MM.1S (cell line): ENCODE results near the gene BROX.
A peak's percentile ranks its signal among the peaks of the same experiment; 100 is the strongest.

Experiments
- DNase-seq: peaks from one replicate; pipeline ENCODE4 v3.0.0-alpha.2; 2015
- H2AFZ ChIP-seq: fragments of 300-600 bp; sonication (generic); 2 replicates; pipeline ENCODE4 v1.6.0; 2016; ENCODE audit warnings: antibody characterized with exemption, low read length
- H3F3A ChIP-seq: fragments of 300-600 bp; sonication (generic); 2 replicates; pipeline ENCODE4 v1.6.1; 2016; ENCODE audit warnings: mild to moderate bottlenecking, antibody characterized with exemption, low read length, moderate library complexity, mixed read lengths; ENCODE audit not compliant: insufficient read depth
- H3K27ac ChIP-seq: fragments of 300-600 bp; sonication (generic); 2 replicates; pipeline ENCODE4 v1.5.1; 2016; ENCODE audit warnings: mild to moderate bottlenecking, low read length
- H3K27me3 ChIP-seq: fragments of 300-600 bp; sonication (generic); replicated peaks from 2 replicates; pipeline ENCODE4 v1.6.0; 2016; ENCODE audit warnings: low read length; ENCODE audit not compliant: insufficient read depth
- H3K36me3 ChIP-seq: fragments of 300-600 bp; sonication (generic); replicated peaks from 2 replicates; pipeline ENCODE4 v1.6.1; 2016; ENCODE audit warnings: mild to moderate bottlenecking, low read length, mixed read lengths; ENCODE audit not compliant: insufficient read depth
- H3K4me1 ChIP-seq: fragments of 300-600 bp; sonication (generic); 2 replicates; pipeline ENCODE4 v1.6.1; 2016; ENCODE audit warnings: low read length, mixed read lengths
- H3K4me2 ChIP-seq: fragments of 300-600 bp; sonication (generic); 2 replicates; pipeline ENCODE4 v1.6.0; 2016; ENCODE audit warnings: low read depth, low read length
- H3K4me3 ChIP-seq: fragments of 300-600 bp; sonication (generic); 2 replicates; pipeline ENCODE4 v1.5.1; 2016; ENCODE audit warnings: low read length, mixed read lengths
- H3K79me2 ChIP-seq: fragments of 300-600 bp; sonication (generic); 2 replicates; pipeline ENCODE4 v1.6.1; 2016; ENCODE audit warnings: mixed run types, low read length, mixed read lengths
- H3K9ac ChIP-seq: fragments of 300-600 bp; sonication (generic); 2 replicates; pipeline ENCODE4 v1.6.1; 2016; ENCODE audit warnings: low read length, mixed read lengths
- H3K9me2 ChIP-seq: fragments of 300-600 bp; sonication (generic); replicated peaks from 2 replicates; pipeline ENCODE4 v1.6.1; 2016; ENCODE audit warnings: mild to moderate bottlenecking, low read length, mixed read lengths; ENCODE audit not compliant: insufficient read depth
- H3K9me3 ChIP-seq: fragments of 300-600 bp; sonication (generic); replicated peaks from 2 replicates; pipeline ENCODE4 v1.6.1; 2016; ENCODE audit warnings: mild to moderate bottlenecking, low read length, mixed read lengths; ENCODE audit not compliant: insufficient read depth
- H4K20me1 ChIP-seq: fragments of 300-600 bp; sonication (generic); 2 replicates; pipeline ENCODE4 v1.6.1; 2016; ENCODE audit warnings: mild to moderate bottlenecking, low read length, moderate library complexity, mixed read lengths; ENCODE audit not compliant: insufficient read depth
- CTCF ChIP-seq: fragments of 300-600 bp; sonication (generic); IDR thresholded peaks from 2 replicates; pipeline ENCODE4 v1.5.1; 2016; ENCODE audit warnings: antibody characterized with exemption, low read length, mixed read lengths
- EZH2 ChIP-seq: fragments of 300-600 bp; sonication (generic); optimal IDR thresholded peaks from 2 replicates; pipeline ENCODE3; 2017; ENCODE audit warnings: low read depth, mild to moderate bottlenecking, antibody characterized with exemption, low read length, mixed read lengths
- EZH2phosphoT487 ChIP-seq: fragments of 300-600 bp; sonication (generic); IDR thresholded peaks from 2 replicates; pipeline ENCODE4 v1.6.1; 2018; ENCODE audit warnings: antibody characterized with exemption, low read length

Gene BROX

GRCh38 chr1:222777463-222777862 is 65.1 kb downstream of the BROX start:
- Histone ChIP-seq H2AFZ (no peak overlapping the region), H3K4me3 (no peak overlapping the region), H3F3A (peaks cover 12% of the 10 kb centered on the region; the same call in 1 of the 2 replicates), H3K36me3 (no peaks in the 10 kb centered on the region), H3K79me2 (no peaks in the 10 kb centered on the region), H3K9me3 (no peaks in the 10 kb centered on the region), H3K9me2 (no peaks in the 10 kb centered on the region), H3K9ac (no peak overlapping the region), H3K27ac (no peak overlapping the region), H3K4me1 (peaks cover 4% of the 10 kb centered on the region), H3K4me2 (no peak overlapping the region), H3K27me3 (no peaks in the 10 kb centered on the region), H4K20me1 (no peaks in the 10 kb centered on the region)
- DNase-seq = no peak
- TF ChIP-seq EZH2phosphoT487 = no peak
- no peak for TF ChIP-seq CTCF
- no peak for TF ChIP-seq EZH2

GRCh38 chr1:222777977-222778376 is 65.6 kb downstream of the BROX start:
- H4K20me1 ChIP-seq = no peaks in the 10 kb centered on the region
- H3K4me2 ChIP-seq = no peak overlapping the region
- H3K9me2 ChIP-seq = no peaks in the 10 kb centered on the region
- H3K27ac ChIP-seq = no peak overlapping the region
- peaks cover 7% of the 10 kb centered on the region; the same call in 1 of the 2 replicates for H3F3A ChIP-seq
- no peak for TF ChIP-seq CTCF
- no peak for TF ChIP-seq EZH2phosphoT487
- no peak for TF ChIP-seq EZH2
- H2AFZ ChIP-seq = no peak overlapping the region
- no peaks in the 10 kb centered on the region for H3K27me3 ChIP-seq
- H3K4me3 ChIP-seq = no peak overlapping the region
- H3K79me2 ChIP-seq = no peaks in the 10 kb centered on the region
- DNase-seq = no peak
- no peaks in the 10 kb centered on the region for H3K36me3 ChIP-seq
- no peaks in the 10 kb centered on the region for H3K9me3 ChIP-seq
- H3K9ac ChIP-seq = no peak overlapping the region
- peaks cover 4% of the 10 kb centered on the region for H3K4me1 ChIP-seq

GRCh38 chr1:222781251-222781650 is 68.9 kb downstream of the BROX start:
- Histone ChIP-seq H3K4me1 (no peaks in the 10 kb centered on the region), H3K4me2 (no peak overlapping the region), H4K20me1 (no peaks in the 10 kb centered on the region), H3K9me3 (no peaks in the 10 kb centered on the region), H3K36me3 (no peaks in the 10 kb centered on the region), H2AFZ (no peak overlapping the region), H3F3A (no peaks in the 10 kb centered on the region), H3K27me3 (no peaks in the 10 kb centered on the region), H3K79me2 (no peaks in the 10 kb centered on the region), H3K9me2 (no peaks in the 10 kb centered on the region), H3K4me3 (no peak overlapping the region), H3K9ac (no peak overlapping the region), H3K27ac (no peak overlapping the region)
- peak; percentile 46 for DNase-seq
- TF ChIP-seq EZH2 (no peak), EZH2phosphoT487 (no peak), CTCF (no peak)
